ENCODE data around the gene MDN1. TPM values are rescaled to one million over a fixed set of nuclear protein-coding genes. Genes with fewer than 3 reads are reported as not detected.

Gene MDN1
- total RNA-seq, 1 experiment from 2014 or later = 53.6 TPM

- no peak for ATAC-seq
- RAD21 ChIA-PET (ENCODE audit: low non-redundant PET in 1 of 2, low total read pairs in 2 of 2, uncharacterized antibody in 2 of 2, unreplicated experiment in 2 of 2) = no interaction called here
- intact Hi-C loops (cut with micrococcal nuclease) = loop anchor here (10.0 kb wide), 1 partner anchor 360 kb away; the partner anchor contains the start of gene ANKRD6
These were observed 25.3 kb downstream of the MDN1 start for GRCh38 chr6:89794324-89794723.

More at GRCh38 chr6:89794324-89794723, 25.3 kb downstream of the MDN1 start:
- Histone ChIP-seq H4K20me1 (ENCODE audit: insufficient read depth) (no peaks in the 10 kb centered on the region), H3K9ac (ENCODE audit: low read length) (no peak overlapping the region), H3K4me2 (ENCODE audit: low read length) (no peak overlapping the region), H3K27me3 (ENCODE audit: insufficient read depth, low read length) (no peaks in the 10 kb centered on the region), H3K9me2 (ENCODE audit: insufficient read depth) (no peaks in the 10 kb centered on the region), H3K36me3 (ENCODE audit: control insufficient read depth in 1 of 2, insufficient read depth in 2 of 2, low read length in 2 of 2) (peaks cover 23 to 31% of the 10 kb centered on the region in 2 experiments), H3K79me2 (ENCODE audit: insufficient read depth, low read length) (peaks cover 86% of the 10 kb centered on the region), H3K4me1 (ENCODE audit: control insufficient read depth in 1 of 2, insufficient read depth in 2 of 2, low read length in 2 of 2) (no peaks in the 10 kb centered on the region), H3K4me3 (replicated peaks in 1 of 2; ENCODE audit: low read depth in 1 of 2, low read length in 2 of 2) (no peak overlapping the region), H2AFZ (ENCODE audit: low read depth, low read length, poor library complexity, severe bottlenecking) (no peak overlapping the region), H3K27ac (ENCODE audit: low read depth, low read length) (no peak overlapping the region), H3K9me3 (ENCODE audit: control insufficient read depth in 1 of 2, insufficient read depth in 1 of 2, low read depth in 1 of 2, low read length in 2 of 2) (no peaks in the 10 kb centered on the region)
- no peak for DNase-seq (ENCODE audit: low read depth, low spot score)
- CTCF ChIA-PET = no interaction called here
- POLR2A ChIA-PET = no interaction called here
- BruUV-seq (replicated peaks) = no TSS peak
- TF ChIP-seq TCF7L2 (IDR thresholded peaks at IDR 0.05; ENCODE audit: borderline replicate concordance, extremely low read depth, insufficient read depth, insufficient read length) = no peak
- TF ChIP-seq POLR2AphosphoS5 (IDR thresholded peaks at IDR 0.05; ENCODE audit: low read depth, low read length) = no peak
- TF ChIP-seq JUND (IDR thresholded peaks at IDR 0.05) = no peak
- no peak for TF ChIP-seq ZBTB33 (IDR thresholded peaks at IDR 0.05; ENCODE audit: extremely low read depth, insufficient replicate concordance, low read length)
- TF ChIP-seq SRF (IDR thresholded peaks at IDR 0.05; ENCODE audit: low read depth) = no peak
- TF ChIP-seq ATF3 (IDR thresholded peaks at IDR 0.05) = no peak
- TF ChIP-seq CTCF (IDR thresholded peaks at IDR 0.05 in 2 of 3, conservative IDR thresholded peaks at IDR 0.05 in 1 of 3; ENCODE audit: borderline replicate concordance in 1 of 3, insufficient read depth in 1 of 3, low read depth in 2 of 3, low read length in 2 of 3) = no peak
- no peak for TF ChIP-seq CEBPB (IDR thresholded peaks at IDR 0.05; ENCODE audit: low read depth)
- TF ChIP-seq REST (IDR thresholded peaks at IDR 0.05; ENCODE audit: low read depth) = no peak
- no peak for TF ChIP-seq POLR2A (IDR thresholded peaks at IDR 0.05; ENCODE audit: borderline replicate concordance, extremely low read depth, insufficient read depth, insufficient read length)
- TF ChIP-seq EZH2phosphoT487 (IDR thresholded peaks at IDR 0.05; ENCODE audit: borderline replicate concordance) = no peak
